Activated B cell treated with CpG ODN at 0.5 μM for 24 hours (primary cell): Measurements from ENCODE around the gene FAM193A. TPM values are rescaled to one million over a fixed set of nuclear protein-coding genes. Genes with fewer than 3 reads are reported as not detected.

Experiments used
- ATAC-seq: fragments of 200-7000 bp; cut with Tn5 transposase; one replicate; pipeline ENCODE4 v1.10.0; 2021; ENCODE audit warnings: low read depth, mild to moderate bottlenecking, moderate library complexity
- CTCF ChIA-PET: fragments of 350-600 bp; sonication (Branson Sonifier 250); formaldehyde crosslinking; loops from one replicate; lab custom pipeline; 2021; ENCODE audit warnings: antibody characterized with exemption; lab: Charles Lee
- POLR2A ChIA-PET: fragments of 350-600 bp; sonication (Branson Sonifier 250); formaldehyde crosslinking; loops from one replicate; lab custom pipeline; 2021; ENCODE audit warnings: antibody characterized with exemption; lab: Charles Lee
- DNase-seq: peaks from one replicate; pipeline ENCODE4 v3.0.0; 2022
- H3K27ac Mint-ChIP-seq: one replicate; pipeline ENCODE4 v1.8.0; 2020; ENCODE audit warnings: mixed read lengths
- H3K27me3 Mint-ChIP-seq: one replicate; pipeline ENCODE4 v1.8.0; 2021; ENCODE audit warnings: mixed read lengths
- H3K36me3 Mint-ChIP-seq: one replicate; pipeline ENCODE4 v1.8.0; 2021; ENCODE audit warnings: low read depth, mixed read lengths
- H3K4me1 Mint-ChIP-seq: one replicate; pipeline ENCODE4 v1.8.0; 2021; ENCODE audit warnings: mixed read lengths
- H3K4me3 Mint-ChIP-seq: one replicate; pipeline ENCODE4 v1.8.0; 2020; ENCODE audit warnings: mild to moderate bottlenecking, mixed read lengths
- H3K9me3 Mint-ChIP-seq: one replicate; pipeline ENCODE4 v1.8.0; 2020; ENCODE audit warnings: mixed read lengths
- intact Hi-C: fragments of 100-400 bp; cut with micrococcal nuclease; formaldehyde crosslinking; loops from one replicate; pipeline ENCODE4 v1.15.1; 2024
- total RNA-seq: library from RNA; stranded (reverse); gene quantifications from 2 replicates; pipeline ENCODE4 v1.2.3, GENCODE V29; 2022
- TF ChIP-seq, protein P1 (sequence below): fragments of 200-600 bp; IDR thresholded peaks from one replicate; pipeline ENCODE4 v1.8.0; 2022; ENCODE audit warnings: antibody characterized with exemption, mild to moderate bottlenecking

The FAM193A gene
- total RNA-seq, 1 donor from 2014 or later: 42.8 TPM

GRCh38 chr4:2497931-2498330 lies 38.5 kb upstream of the FAM193A start:
- peak overlapping the region; percentile 55 for H3K4me3 Mint-ChIP-seq
- ChIA-PET CTCF (interaction anchor here (1.2 to 1.9 kb wide), 3 partner anchors 10 to 29 kb away, joined by 3 to 7 read pairs (median 3); partner anchors contain the start of gene RNF4), POLR2A (interaction anchor here (0.6 to 1.9 kb wide), 4 partner anchors 13 to 235 kb away, joined by 3 to 15 read pairs (median 6); partner anchors contain the start of gene RNF4)
- no peaks in the 10 kb centered on the region for H3K9me3 Mint-ChIP-seq
- ATAC-seq (peak; percentile 91), DNase-seq (no peak)
- TF ChIP-seq, protein P1, sequence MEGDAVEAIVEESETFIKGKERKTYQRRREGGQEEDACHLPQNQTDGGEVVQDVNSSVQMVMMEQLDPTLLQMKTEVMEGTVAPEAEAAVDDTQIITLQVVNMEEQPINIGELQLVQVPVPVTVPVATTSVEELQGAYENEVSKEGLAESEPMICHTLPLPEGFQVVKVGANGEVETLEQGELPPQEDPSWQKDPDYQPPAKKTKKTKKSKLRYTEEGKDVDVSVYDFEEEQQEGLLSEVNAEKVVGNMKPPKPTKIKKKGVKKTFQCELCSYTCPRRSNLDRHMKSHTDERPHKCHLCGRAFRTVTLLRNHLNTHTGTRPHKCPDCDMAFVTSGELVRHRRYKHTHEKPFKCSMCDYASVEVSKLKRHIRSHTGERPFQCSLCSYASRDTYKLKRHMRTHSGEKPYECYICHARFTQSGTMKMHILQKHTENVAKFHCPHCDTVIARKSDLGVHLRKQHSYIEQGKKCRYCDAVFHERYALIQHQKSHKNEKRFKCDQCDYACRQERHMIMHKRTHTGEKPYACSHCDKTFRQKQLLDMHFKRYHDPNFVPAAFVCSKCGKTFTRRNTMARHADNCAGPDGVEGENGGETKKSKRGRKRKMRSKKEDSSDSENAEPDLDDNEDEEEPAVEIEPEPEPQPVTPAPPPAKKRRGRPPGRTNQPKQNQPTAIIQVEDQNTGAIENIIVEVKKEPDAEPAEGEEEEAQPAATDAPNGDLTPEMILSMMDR: no peak
- intact Hi-C loops: loop anchor here (1.0 kb wide), 2 partner anchors 13 to 29 kb away; partner anchors contain the start of gene RNF4
- H3K4me1 Mint-ChIP-seq: peaks cover 44% of the 10 kb centered on the region
- H3K27me3 Mint-ChIP-seq: no peaks in the 10 kb centered on the region
- peaks cover 66% of the 10 kb centered on the region for H3K36me3 Mint-ChIP-seq
- H3K27ac Mint-ChIP-seq: peak overlapping the region; percentile 84

DNA sequence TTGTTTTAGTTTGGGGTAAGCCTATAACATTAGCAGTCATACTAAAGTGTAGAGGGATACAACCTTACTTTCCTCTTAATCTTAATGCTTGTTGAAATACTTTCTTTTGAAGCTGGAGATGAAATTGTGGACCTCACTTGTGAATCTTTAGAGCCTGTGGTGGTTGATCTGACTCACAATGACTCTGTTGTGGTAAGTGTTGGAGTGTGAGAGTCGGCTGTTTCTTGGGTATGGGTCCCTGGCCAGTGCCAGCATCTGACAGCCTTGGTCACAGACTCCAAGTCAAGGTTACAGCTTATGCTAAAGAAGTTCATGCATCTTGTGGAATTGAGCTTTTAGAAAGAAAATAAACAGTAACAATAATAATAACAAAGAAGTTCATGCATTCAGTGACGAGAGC lies 35.9 kb upstream of the FAM193A start:
- Mint-ChIP-seq H3K4me3 (no peak overlapping the region), H3K27ac (no peak overlapping the region), H3K27me3 (no peaks in the 10 kb centered on the region), H3K36me3 (peaks cover 71% of the 10 kb centered on the region), H3K4me1 (peaks cover 26% of the 10 kb centered on the region), H3K9me3 (no peaks in the 10 kb centered on the region)
- intact Hi-C loops: no loop called here
- no peak for DNase-seq
- ATAC-seq: no peak
- ChIA-PET CTCF (no interaction called here), POLR2A (interaction anchor here (0.5 to 1.5 kb wide), 2 partner anchors 8 to 15 kb away, joined by 3 to 11 read pairs; no protein-coding TSS in a partner anchor)
- TF ChIP-seq, protein P1: no peak

DNA sequence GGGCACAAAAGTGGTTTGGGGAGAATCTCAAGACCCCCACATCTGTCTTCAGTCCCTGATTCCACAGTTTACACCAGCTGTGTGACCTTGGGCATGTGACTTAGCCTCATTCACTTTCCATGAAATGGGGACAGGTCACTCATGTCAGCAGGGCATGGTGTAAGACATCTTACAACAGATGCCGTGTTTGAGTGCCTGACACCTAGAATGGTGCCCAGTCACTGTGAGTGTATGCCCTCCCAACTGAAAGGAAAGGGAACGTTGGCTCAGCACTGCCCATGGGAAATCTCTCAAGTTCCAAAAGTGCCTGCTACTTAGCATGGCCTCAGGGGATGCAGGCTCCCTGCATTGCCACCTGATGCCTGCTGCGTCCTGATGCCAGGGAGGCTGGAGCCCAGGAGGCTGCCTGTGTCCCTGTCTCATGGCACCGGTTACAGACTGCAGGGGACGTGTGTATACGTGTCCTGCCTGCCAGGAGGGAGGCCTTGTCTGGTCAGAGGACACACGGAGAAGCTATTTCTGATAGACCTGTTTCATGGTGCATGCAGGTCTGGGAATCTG lies 35.3 kb upstream of the FAM193A start:
- ChIA-PET POLR2A (interaction anchor here (1.5 kb wide), 1 partner anchor 16 kb away, joined by 3 read pairs; no protein-coding TSS in a partner anchor), CTCF (no interaction called here)
- peaks cover 71% of the 10 kb centered on the region for H3K36me3 Mint-ChIP-seq
- intact Hi-C loops: no loop called here
- H3K4me3 Mint-ChIP-seq: no peak overlapping the region
- H3K27ac Mint-ChIP-seq: no peak overlapping the region
- TF ChIP-seq, protein P1: no peak
- no peaks in the 10 kb centered on the region for H3K27me3 Mint-ChIP-seq
- peaks cover 21% of the 10 kb centered on the region for H3K4me1 Mint-ChIP-seq
- no peaks in the 10 kb centered on the region for H3K9me3 Mint-ChIP-seq
- DNase-seq (no peak), ATAC-seq (no peak)

- POLR2A ChIA-PET: interaction anchor here (0.7 kb wide), 1 partner anchor 88 kb away, joined by 4 read pairs; no protein-coding TSS in a partner anchor
Measured at GRCh38 chr4:2503809-2504208, 32.6 kb upstream of the FAM193A start.

GRCh38 chr4:2507259-2507658 lies 29.2 kb upstream of the FAM193A start:
- ChIA-PET CTCF (interaction anchor here (0.5 to 1.5 kb wide), 2 partner anchors 28 to 267 kb away, joined by 3 to 5 read pairs; no protein-coding TSS in a partner anchor), POLR2A (interaction anchor here (0.9 to 1.2 kb wide), 2 partner anchors 15 to 39 kb away, joined by 3 read pairs; partner anchors contain the start of gene RNF4)
- ATAC-seq: no peak
- TF ChIP-seq, protein P1: no peak
- Mint-ChIP-seq H3K4me3 (no peak overlapping the region), H3K4me1 (peaks cover 22% of the 10 kb centered on the region), H3K27ac (no peak overlapping the region), H3K27me3 (no peaks in the 10 kb centered on the region), H3K9me3 (no peaks in the 10 kb centered on the region), H3K36me3 (peaks cover 67% of the 10 kb centered on the region)
- intact Hi-C loops: no loop called here
- no peak for DNase-seq

More at GRCh38 chr4:2503809-2504208, 32.6 kb upstream of the FAM193A start:
- H3K27ac Mint-ChIP-seq: no peak overlapping the region
- intact Hi-C loops: no loop called here
- TF ChIP-seq, protein P1: no peak
- ATAC-seq (no peak), DNase-seq (no peak)
- H3K4me3 Mint-ChIP-seq: no peak overlapping the region
- no peaks in the 10 kb centered on the region for H3K27me3 Mint-ChIP-seq
- H3K36me3 Mint-ChIP-seq: peaks cover 74% of the 10 kb centered on the region
- H3K9me3 Mint-ChIP-seq: no peaks in the 10 kb centered on the region
- CTCF ChIA-PET: no interaction called here
- no peaks in the 10 kb centered on the region for H3K4me1 Mint-ChIP-seq
